ENCODE data around the gene SPEF1.
"Not testable (repeated sequence)": the region's sequence is repeated elsewhere in the genome, so short reads cannot be mapped to it uniquely, and the experiment has no call there.

SPEF1 gene, protein sequence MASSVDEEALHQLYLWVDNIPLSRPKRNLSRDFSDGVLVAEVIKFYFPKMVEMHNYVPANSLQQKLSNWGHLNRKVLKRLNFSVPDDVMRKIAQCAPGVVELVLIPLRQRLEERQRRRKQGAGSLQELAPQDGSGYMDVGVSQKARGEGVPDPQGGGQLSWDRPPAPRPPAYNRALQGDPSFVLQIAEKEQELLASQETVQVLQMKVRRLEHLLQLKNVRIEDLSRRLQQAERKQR

DNA sequence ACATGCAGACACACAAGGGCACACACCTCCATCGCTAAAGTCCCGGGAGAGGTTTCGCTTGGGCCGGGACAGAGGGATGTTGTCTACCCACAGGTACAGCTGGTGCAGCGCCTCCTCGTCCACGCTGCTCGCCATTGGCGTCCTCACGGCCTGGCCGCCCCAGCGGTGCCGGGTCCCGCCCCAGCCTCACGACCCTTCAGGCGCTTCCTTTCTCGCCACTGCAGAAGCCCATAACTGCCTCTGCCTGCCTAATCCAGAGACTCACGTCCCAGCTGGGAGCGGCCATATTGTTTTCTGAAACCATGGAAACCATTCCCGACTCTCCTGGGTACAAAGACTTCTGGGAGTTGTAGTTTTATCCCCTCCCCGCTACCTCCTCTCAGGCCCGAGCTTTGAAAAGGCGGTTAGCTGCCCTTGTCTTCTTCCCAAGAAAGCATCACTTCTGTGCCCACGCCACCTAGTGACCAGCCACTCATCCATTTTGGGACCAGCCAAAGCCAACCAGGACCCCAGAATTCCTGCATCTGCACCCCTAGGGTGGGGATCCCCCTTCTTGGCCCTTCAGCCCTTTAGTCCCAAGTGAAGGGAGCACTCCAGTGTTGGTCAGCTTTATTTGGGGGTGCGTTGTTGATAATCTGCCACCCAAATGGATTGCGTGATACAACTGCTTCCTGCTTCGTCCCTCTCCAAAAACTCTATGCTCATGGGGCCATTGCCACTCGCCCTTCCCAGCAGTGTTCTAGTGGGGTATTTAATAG is at the start of gene SPEF1:
TSS of gene SPEF1 (minus strand) at position 296 of the 758 bp plus-strand sequence. CDS start at position 135, 161 bp downstream.
- CTCF ChIA-PET, result interaction anchor here (1.1 to 1.9 kb wide), 6 partner anchors 9 to 37 kb away, joined by 3 to 9 read pairs (median 4); partner anchors contain the start of gene ADISSP
- POLR2A ChIA-PET, result interaction anchor here (1.5 kb wide), 1 partner anchor 14 kb away, joined by 6 read pairs; the partner anchor contains the start of gene ADISSP
- DNase-seq (ENCODE audit: extremely low spot score), result peak; percentile 82

DNA sequence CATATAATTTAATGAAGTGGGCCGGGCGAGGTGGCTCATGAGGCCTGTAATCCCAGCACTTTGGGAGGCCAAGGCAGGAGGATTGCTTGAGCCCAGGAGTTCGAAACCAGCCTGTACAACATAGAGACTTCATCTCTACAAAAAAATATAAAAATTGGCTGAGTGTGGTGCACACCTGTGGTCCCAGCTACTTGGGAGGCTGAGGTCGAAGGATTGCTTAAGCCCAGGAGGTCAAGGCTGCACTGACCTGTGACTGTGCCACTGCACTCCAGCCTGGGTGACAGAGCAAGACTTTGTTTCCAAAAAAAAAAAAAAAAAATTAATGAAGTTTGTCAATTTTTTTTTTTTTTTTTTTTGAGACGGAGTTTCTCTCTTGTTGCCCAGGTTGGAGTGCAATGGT is 48.6 kb upstream of the SPEF1 start:
- POLR2A ChIA-PET; DNase-seq (ENCODE audit: extremely low spot score): not testable (repeated sequence)
- CTCF ChIA-PET, result interaction anchor here (1.0 to 1.6 kb wide), 2 partner anchors 9 to 10 kb away, joined by 4 to 5 read pairs; partner anchors contain the start of gene AP5S1

More for the DNA sequence above, at the start of gene SPEF1:
- TF ChIP-seq, protein P1, sequence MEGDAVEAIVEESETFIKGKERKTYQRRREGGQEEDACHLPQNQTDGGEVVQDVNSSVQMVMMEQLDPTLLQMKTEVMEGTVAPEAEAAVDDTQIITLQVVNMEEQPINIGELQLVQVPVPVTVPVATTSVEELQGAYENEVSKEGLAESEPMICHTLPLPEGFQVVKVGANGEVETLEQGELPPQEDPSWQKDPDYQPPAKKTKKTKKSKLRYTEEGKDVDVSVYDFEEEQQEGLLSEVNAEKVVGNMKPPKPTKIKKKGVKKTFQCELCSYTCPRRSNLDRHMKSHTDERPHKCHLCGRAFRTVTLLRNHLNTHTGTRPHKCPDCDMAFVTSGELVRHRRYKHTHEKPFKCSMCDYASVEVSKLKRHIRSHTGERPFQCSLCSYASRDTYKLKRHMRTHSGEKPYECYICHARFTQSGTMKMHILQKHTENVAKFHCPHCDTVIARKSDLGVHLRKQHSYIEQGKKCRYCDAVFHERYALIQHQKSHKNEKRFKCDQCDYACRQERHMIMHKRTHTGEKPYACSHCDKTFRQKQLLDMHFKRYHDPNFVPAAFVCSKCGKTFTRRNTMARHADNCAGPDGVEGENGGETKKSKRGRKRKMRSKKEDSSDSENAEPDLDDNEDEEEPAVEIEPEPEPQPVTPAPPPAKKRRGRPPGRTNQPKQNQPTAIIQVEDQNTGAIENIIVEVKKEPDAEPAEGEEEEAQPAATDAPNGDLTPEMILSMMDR (IDR thresholded peaks at IDR 0.05; ENCODE audit: control extremely low read depth, extremely low read depth, low read depth, missing control alignments), result no peak

DNA sequence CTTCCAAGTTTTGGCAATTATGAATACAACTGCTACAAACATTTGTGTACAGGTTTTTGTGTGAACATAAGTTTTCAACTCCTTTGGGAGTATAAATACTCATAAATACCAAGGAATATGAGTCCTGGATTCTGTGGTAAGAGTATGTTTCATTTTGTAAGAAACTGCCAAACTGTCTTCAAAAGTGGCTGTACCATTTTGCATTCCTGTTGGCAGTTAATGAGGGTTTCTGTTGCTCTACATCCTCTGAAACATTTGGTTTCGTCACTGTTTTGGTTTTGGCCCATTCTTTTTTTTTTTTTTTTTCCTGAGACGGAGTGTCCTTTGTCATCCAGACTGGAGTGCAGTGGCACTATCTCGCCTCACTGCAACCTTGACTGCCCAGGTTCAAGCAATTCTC is 47.5 kb upstream of the SPEF1 start:
- ChIA-PET POLR2A (no interaction called here), CTCF (no interaction called here)
- DNase-seq (ENCODE audit: extremely low spot score), result no peak
- TF ChIP-seq, protein P1 (IDR thresholded peaks at IDR 0.05; ENCODE audit: control extremely low read depth, extremely low read depth, low read depth, missing control alignments), result no peak

DNA sequence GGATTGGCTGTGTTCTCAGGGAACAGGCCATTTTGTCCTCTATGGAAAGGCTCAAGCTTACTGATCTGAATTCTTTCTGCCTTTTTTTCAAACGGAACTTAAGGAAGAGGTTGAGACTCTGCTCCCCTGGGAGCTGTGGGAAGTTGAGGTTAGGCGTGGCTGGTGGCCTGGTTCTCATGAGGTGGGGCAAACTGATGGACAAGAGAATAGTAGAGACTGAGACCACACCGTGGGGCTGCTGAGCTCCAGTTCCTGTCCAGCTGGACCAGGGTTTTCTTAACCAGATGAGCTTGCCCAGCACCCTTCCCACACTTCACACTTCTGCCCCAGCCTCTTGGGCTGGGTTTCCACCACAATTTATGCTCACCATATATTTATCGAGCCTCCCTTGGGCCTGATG is 45.2 kb upstream of the SPEF1 start:
- no peak for DNase-seq (ENCODE audit: extremely low spot score)
- TF ChIP-seq, protein P1 (IDR thresholded peaks at IDR 0.05; ENCODE audit: control extremely low read depth, extremely low read depth, low read depth, missing control alignments), result no peak
- ChIA-PET POLR2A (no interaction called here), CTCF (interaction anchor here (1.2 to 2.1 kb wide), 4 partner anchors 8 to 29 kb away, joined by 3 to 7 read pairs (median 6); no protein-coding TSS in a partner anchor)

DNA sequence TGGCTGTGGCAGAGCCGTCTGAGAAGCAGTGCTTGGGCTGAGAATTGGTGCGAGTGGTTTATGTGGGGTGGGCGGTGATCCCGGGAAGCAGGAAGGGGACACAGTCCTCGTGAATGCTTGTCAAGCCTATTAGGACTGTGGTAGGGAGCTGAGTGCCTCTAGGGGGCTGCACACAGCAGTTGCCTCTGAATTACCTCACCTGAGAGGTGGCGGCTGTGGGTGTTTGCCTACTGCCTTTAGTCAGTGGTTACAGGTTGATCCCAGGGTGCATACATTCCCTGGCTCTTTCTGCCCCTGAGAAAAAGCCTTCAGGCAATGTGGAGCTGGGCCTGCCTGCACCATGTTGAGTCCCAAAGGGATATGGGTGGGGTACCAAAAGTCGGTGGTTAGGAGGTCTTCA is 44.3 kb upstream of the SPEF1 start:
- POLR2A ChIA-PET, result no interaction called here
- no peak for DNase-seq (ENCODE audit: extremely low spot score)
- CTCF ChIA-PET, result interaction anchor here (1.1 to 1.7 kb wide), 5 partner anchors 9 to 30 kb away, joined by 3 to 5 read pairs (median 3); no protein-coding TSS in a partner anchor
- TF ChIP-seq, protein P1 (IDR thresholded peaks at IDR 0.05; ENCODE audit: control extremely low read depth, extremely low read depth, low read depth, missing control alignments), result no peak

DNA sequence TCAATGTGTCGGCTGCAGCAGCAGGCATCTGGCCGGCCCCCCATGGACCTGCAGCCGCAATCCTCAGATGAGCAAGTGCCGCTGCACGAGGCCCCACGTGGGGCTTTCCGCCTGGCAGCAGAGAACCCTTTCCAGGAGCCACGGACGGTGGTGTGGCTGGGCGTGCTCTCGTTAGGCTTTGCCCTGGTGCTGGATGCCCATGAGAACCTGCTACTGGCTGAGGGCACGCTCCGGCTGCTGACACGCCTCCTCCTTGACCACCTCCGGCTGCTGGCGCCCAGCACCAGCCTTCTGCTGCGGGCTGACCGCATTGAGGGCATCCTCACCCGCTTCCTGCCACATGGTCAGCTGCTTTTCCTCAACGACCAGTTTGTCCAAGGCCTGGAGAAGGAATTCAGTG is 42.6 kb upstream of the SPEF1 start:
- TF ChIP-seq, protein P1 (IDR thresholded peaks at IDR 0.05; ENCODE audit: control extremely low read depth, extremely low read depth, low read depth, missing control alignments), result no peak
- no peak for DNase-seq (ENCODE audit: extremely low spot score)
- ChIA-PET CTCF (interaction anchor here (0.7 kb wide), 1 partner anchor 11 kb away, joined by 3 read pairs; no protein-coding TSS in a partner anchor), POLR2A (no interaction called here)
